Activated T-cell treated with anti-CD3 and anti-CD28 coated beads, Interleukin-2, amount 50 U/mL, for 24 hours (primary cell): Measurements from ENCODE around the gene TNIK.

Experiments used
- DNase-seq: peaks from one replicate; pipeline ENCODE4 v3.0.0-alpha.2; 2020
- H3K27ac Mint-ChIP-seq: 2 replicates; pipeline ENCODE4 v1.8.0; 2020; ENCODE audit warnings: mild to moderate bottlenecking, mixed read lengths
- H3K27me3 Mint-ChIP-seq: 2 replicates; pipeline ENCODE4 v1.8.0; 2020; ENCODE audit warnings: mixed read lengths
- H3K36me3 Mint-ChIP-seq: 2 replicates; pipeline ENCODE4 v1.8.0; 2020; ENCODE audit warnings: low read depth, mixed read lengths
- H3K4me1 Mint-ChIP-seq: 2 replicates; pipeline ENCODE4 v1.8.0; 2020; ENCODE audit warnings: low read depth, mixed read lengths
- H3K4me3 Mint-ChIP-seq: 2 replicates; pipeline ENCODE4 v1.8.0; 2020; ENCODE audit warnings: mild to moderate bottlenecking, moderate library complexity, mixed read lengths
- H3K9me3 Mint-ChIP-seq: 2 replicates; pipeline ENCODE4 v1.8.0; 2020; ENCODE audit warnings: mixed read lengths

The TNIK gene

DNA sequence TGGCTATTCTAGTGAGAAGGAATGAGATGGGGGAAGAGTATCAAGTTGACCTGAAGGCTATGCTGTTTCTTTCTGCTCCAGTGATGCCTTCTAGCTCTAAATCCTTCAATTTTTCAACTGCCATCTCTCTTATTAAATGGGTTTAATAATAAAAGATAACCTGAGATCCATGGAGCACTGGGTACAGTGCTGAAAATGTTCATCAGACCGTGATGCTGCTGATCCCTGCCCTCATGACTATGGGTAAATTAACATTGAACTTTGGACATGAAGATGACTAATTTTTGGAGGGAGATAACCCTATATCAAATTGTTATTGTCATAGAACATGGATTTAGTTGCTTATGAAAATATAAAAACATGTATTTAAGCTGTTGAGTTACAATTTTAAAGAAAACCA, 406.0 kb downstream of the TNIK start:
- H3K27ac Mint-ChIP-seq: no peak overlapping the region
- H3K27me3 Mint-ChIP-seq: peaks cover 8% of the 10 kb centered on the region
- H3K36me3 Mint-ChIP-seq: no peaks in the 10 kb centered on the region
- no peak overlapping the region for H3K4me3 Mint-ChIP-seq
- H3K9me3 Mint-ChIP-seq: peaks cover 10% of the 10 kb centered on the region
- no peaks in the 10 kb centered on the region for H3K4me1 Mint-ChIP-seq
- DNase-seq: no peak

- Mint-ChIP-seq H3K27ac (no peak overlapping the region), H3K36me3 (no peaks in the 10 kb centered on the region), H3K27me3 (peaks cover 20% of the 10 kb centered on the region), H3K9me3 (peaks cover 10% of the 10 kb centered on the region), H3K4me3 (no peak overlapping the region), H3K4me1 (no peaks in the 10 kb centered on the region)
- peak; percentile 40 for DNase-seq
Measured at GRCh38 chr3:171049861-171050444, 410.3 kb downstream of the TNIK start.

- no peak overlapping the region for H3K4me3 Mint-ChIP-seq
- no peaks in the 10 kb centered on the region for H3K36me3 Mint-ChIP-seq
- no peak for DNase-seq
- no peaks in the 10 kb centered on the region for H3K4me1 Mint-ChIP-seq
- no peak overlapping the region for H3K27ac Mint-ChIP-seq
- no peaks in the 10 kb centered on the region for H3K9me3 Mint-ChIP-seq
- H3K27me3 Mint-ChIP-seq: peaks cover 26% of the 10 kb centered on the region
Measured at GRCh38 chr3:171046760-171047159, 413.4 kb downstream of the TNIK start.

DNA sequence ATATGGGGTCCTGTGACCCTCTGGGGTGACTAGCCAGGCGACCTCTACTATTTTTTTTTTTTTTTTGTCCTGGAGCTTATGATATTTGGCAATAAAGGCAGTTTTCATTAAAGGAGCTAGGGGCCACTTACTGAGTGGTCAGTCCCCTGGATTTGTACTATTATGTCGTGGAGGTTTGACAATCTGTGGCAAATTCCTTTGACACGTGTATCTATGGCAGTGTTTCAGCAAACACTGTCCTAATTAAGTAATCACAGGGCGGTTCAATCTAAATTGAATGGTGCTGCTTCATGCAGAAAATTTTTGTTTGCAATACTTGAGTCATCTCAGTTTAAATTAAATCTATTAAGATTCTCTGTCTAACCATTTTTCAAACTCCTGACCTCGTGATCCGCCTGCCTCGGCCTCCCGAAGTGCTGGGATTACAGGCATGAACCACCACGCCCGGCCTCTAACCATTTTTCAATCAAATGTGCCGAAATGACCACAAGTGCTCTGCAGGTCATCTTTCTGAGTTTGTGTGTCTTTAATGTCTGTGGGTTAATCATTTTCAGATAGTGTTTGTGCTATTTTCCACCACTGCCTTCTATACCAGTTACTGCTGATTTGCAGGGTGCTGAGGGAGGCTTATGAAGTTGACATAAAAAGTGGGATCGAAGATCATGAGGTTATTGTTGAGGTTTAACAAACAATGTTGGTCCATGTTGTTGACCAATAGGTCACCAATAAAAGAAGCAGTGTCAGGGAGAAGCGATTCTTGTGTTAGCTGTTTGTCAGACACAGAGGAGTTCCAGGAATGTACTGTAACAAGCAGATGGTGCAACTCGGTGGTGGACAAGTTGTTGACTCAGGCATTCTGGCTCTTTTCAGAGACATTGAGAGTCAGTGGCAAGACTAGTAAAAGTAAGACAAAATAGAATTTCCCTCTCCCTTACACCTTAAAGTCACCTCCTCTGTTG, 415.1 kb downstream of the TNIK start:
- Mint-ChIP-seq H3K27ac (no peak overlapping the region), H3K9me3 (no peaks in the 10 kb centered on the region), H3K4me3 (no peak overlapping the region), H3K27me3 (peaks cover 25% of the 10 kb centered on the region), H3K36me3 (no peaks in the 10 kb centered on the region), H3K4me1 (no peaks in the 10 kb centered on the region)
- DNase-seq: no peak

DNA sequence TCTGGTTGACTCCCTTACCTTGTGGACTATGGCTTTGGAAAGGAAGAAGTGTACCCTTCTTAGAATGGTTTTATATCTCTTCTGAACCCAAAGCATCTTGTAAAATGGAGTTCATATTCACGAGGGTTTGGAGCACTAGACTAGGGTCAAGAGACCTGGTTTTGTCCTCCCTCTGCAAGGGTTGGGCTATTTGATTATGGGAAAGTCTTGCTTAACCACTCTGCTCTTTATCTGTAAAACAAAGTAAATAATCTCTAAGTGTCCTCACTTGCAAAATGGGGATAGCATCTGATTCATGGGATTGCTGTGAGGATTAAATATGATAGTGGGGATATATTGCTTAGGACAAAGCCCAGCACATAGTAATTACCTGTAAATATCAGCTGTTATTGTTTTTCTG, 415.8 kb downstream of the TNIK start:
- H3K36me3 Mint-ChIP-seq: no peaks in the 10 kb centered on the region
- peaks cover 30% of the 10 kb centered on the region for H3K27me3 Mint-ChIP-seq

DNA sequence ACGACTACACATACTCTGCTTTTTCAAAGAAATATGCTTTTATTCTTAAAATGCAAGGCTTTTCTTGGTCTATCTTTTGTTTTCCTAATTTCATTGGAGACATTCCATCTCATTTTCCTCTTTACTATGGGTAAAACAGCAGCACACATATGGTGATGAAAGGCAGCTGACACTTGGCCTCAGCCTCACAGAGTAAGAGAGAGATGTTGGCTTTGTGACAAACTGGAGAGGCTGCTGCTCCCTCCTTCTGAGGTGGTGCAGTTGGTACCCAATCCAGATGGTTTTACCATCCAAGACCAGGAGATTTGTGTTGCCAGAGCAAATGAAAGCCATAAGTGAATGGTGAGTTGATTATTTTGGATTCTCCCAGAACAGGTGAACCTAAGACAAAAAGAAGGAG, 420.5 kb downstream of the TNIK start:
- Mint-ChIP-seq H3K9me3 (no peaks in the 10 kb centered on the region), H3K4me1 (no peaks in the 10 kb centered on the region), H3K27ac (no peak overlapping the region), H3K4me3 (no peak overlapping the region), H3K27me3 (peaks cover 36% of the 10 kb centered on the region), H3K36me3 (no peaks in the 10 kb centered on the region)
- DNase-seq: no peak

More for the DNA sequence above, 415.8 kb downstream of the TNIK start:
- Mint-ChIP-seq H3K27ac (no peak overlapping the region), H3K9me3 (no peaks in the 10 kb centered on the region), H3K4me1 (no peaks in the 10 kb centered on the region), H3K4me3 (no peak overlapping the region)
- no peak for DNase-seq

DNA sequence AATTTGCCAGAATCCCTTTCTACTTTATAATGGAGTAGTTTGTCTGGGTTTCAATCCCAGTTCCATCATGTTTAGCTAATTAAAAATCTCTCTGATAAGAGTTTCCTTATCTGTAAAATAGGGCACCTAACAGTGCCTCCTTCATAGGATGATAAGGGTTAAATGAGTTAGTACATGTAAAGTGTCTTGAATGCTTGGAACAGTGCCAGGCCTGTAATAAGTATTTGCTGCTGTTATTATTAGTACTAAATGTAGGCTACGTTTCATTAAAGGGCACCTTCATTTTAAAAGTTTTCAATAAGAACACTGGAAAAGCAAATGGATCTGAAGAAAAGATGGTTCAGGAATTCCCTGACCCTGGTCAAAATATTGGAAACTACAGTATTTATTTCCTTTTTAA, 421.9 kb downstream of the TNIK start:
- Mint-ChIP-seq H3K27ac (no peak overlapping the region), H3K36me3 (no peaks in the 10 kb centered on the region), H3K4me3 (no peak overlapping the region), H3K9me3 (no peaks in the 10 kb centered on the region), H3K4me1 (no peaks in the 10 kb centered on the region), H3K27me3 (peaks cover 37% of the 10 kb centered on the region)
- DNase-seq: no peak

GRCh38 chr3:171028779-171029232, 431.4 kb downstream of the TNIK start:
- Mint-ChIP-seq H3K4me1 (no peaks in the 10 kb centered on the region), H3K36me3 (no peaks in the 10 kb centered on the region), H3K9me3 (no peaks in the 10 kb centered on the region), H3K27ac (no peak overlapping the region), H3K4me3 (no peak overlapping the region), H3K27me3 (peaks cover 3% of the 10 kb centered on the region)
- no peak for DNase-seq

GRCh38 chr3:171028025-171028778, 432.0 kb downstream of the TNIK start:
- H3K4me3 Mint-ChIP-seq: no peak overlapping the region
- H3K27ac Mint-ChIP-seq: no peak overlapping the region
- H3K4me1 Mint-ChIP-seq: no peaks in the 10 kb centered on the region
- peaks cover 6% of the 10 kb centered on the region for H3K27me3 Mint-ChIP-seq
- no peaks in the 10 kb centered on the region for H3K36me3 Mint-ChIP-seq
- H3K9me3 Mint-ChIP-seq: no peaks in the 10 kb centered on the region
- peak; percentile 68 for DNase-seq

DNA sequence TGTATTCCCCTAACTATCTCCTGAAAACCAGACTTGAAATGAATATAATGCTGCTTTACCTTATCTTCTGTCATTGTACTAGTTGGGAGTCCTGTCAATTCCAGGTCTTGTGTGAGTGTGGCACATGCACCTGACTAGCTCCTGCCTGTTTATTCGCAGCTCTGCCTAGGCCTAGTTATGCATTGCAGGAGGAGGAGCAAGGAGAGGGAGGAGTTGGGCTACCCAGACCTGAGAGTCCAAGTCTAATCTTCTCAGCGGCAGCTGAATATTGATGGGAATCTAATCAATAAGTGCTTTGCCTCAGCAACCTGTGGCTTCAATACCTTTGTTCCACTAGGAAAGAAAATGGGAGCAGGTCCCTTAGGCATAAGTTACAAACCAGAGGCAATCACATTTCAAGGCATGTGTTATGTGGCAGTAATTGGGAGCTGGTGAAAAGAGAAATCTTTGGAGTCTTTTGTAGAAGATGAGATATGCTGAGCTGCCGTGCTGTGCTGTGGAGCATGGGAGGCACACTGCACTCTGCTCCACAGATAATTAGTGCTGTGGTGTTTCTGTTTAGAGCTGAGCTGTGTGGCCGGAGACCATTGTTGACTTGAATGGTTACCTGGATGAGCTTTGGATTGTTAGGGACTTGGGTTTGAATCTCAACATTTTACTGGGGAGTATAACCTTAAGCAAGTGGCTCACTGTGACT, 433.5 kb downstream of the TNIK start, which contains the start of gene SLC2A2:
SLC2A2 (minus strand) TSS at position 124 of the 697 bp plus-strand sequence; CDS start at position 74, 50 bp downstream.
- DNase-seq: no peak
- Mint-ChIP-seq H3K4me3 (no peak within 1 kb of the TSS), H3K27ac (no peak within 1 kb of the TSS)

GRCh38 chr3:171023566-171023965, 436.6 kb downstream of the TNIK start:
- no peak overlapping the region for H3K4me3 Mint-ChIP-seq
- no peaks in the 10 kb centered on the region for H3K9me3 Mint-ChIP-seq

More for the DNA sequence above, 433.5 kb downstream of the TNIK start, which contains the start of gene SLC2A2:
- no peaks in the 10 kb centered on the region for H3K4me1 Mint-ChIP-seq
- no peaks in the 10 kb centered on the region for H3K9me3 Mint-ChIP-seq
- no peaks in the 10 kb centered on the region for H3K36me3 Mint-ChIP-seq
- H3K27me3 Mint-ChIP-seq: peaks cover 16% of the 10 kb centered on the region

GRCh38 chr3:171021377-171021776, 438.8 kb downstream of the TNIK start:
- Mint-ChIP-seq H3K9me3 (no peaks in the 10 kb centered on the region), H3K4me1 (no peaks in the 10 kb centered on the region), H3K4me3 (no peak overlapping the region), H3K27me3 (peaks cover 22% of the 10 kb centered on the region), H3K27ac (no peak overlapping the region), H3K36me3 (no peaks in the 10 kb centered on the region)
- DNase-seq: no peak

More at GRCh38 chr3:171023566-171023965, 436.6 kb downstream of the TNIK start:
- no peak for DNase-seq
- peaks cover 22% of the 10 kb centered on the region for H3K27me3 Mint-ChIP-seq
- H3K36me3 Mint-ChIP-seq: no peaks in the 10 kb centered on the region
- H3K4me1 Mint-ChIP-seq: no peaks in the 10 kb centered on the region
- H3K27ac Mint-ChIP-seq: no peak overlapping the region

DNA sequence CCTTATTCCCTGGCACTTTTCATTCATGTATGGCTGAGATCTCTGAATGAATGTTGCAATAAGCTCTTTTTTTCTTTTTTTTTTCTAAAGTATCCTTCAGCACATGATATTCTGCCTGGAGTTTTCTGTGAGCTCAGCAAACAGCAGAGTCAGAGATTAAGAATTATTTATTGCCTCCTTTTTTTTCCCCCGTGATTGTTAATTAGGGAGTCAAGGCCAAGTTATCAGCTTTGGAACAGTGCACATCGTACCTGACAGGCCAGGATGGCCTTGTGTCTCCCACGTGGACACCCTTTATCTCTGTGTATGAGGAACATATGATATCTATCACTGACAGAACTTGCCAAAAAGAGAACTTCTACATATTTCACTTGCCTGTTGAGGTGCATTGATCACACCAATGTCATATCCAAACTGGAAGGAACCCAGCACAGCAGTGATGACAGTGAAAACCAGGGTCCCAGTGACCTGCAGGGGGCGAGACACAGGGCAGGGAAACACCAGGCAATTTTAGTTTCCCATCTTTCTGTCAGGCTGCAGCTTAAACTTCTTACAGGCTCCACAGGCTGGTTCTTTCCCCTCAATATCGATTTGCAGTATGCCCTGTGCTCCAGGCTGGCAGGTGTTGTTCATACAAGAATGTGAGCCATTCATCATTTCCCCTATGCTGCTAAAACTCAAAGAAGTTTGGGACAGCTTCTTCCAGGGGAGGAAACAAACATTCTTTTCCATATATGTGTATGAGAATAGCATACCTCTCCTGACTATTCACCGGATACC, 441.9 kb downstream of the TNIK start:
- no peak for DNase-seq
- Mint-ChIP-seq H3K4me1 (no peaks in the 10 kb centered on the region), H3K36me3 (no peaks in the 10 kb centered on the region), H3K4me3 (no peak overlapping the region), H3K27ac (no peak overlapping the region), H3K27me3 (peaks cover 16% of the 10 kb centered on the region), H3K9me3 (no peaks in the 10 kb centered on the region)
